ENCODE results near the gene GPC3.

Gene GPC3

GRCh38 chrX:133968109-133968508, 17.3 kb downstream of the GPC3 start:
- no peak for DNase-seq (ENCODE audit: low read depth in 2 of 2)

- DNase-seq (ENCODE audit: low read depth in 2 of 2), result no peak
Measured at GRCh38 chrX:133966199-133966598, 19.2 kb downstream of the GPC3 start.

GRCh38 chrX:133965321-133965720, 20.1 kb downstream of the GPC3 start:
- no peak for DNase-seq (ENCODE audit: low read depth in 2 of 2)

- DNase-seq (ENCODE audit: low read depth in 2 of 2), result no peak
Measured at GRCh38 chrX:133961046-133961445, 24.3 kb downstream of the GPC3 start.

GRCh38 chrX:133959972-133960371, 25.4 kb downstream of the GPC3 start:
- no peak for DNase-seq (ENCODE audit: low read depth in 2 of 2)

- no peak for DNase-seq (ENCODE audit: low read depth in 2 of 2)
Measured at GRCh38 chrX:133958997-133959688, 26.3 kb downstream of the GPC3 start.

- DNase-seq (ENCODE audit: low read depth in 2 of 2), result no peak
Measured at GRCh38 chrX:133956570-133957340, 28.6 kb downstream of the GPC3 start.

- no peak for DNase-seq (ENCODE audit: low read depth in 2 of 2)
Measured at GRCh38 chrX:133953785-133954355, 31.5 kb downstream of the GPC3 start.

- no peak for DNase-seq (ENCODE audit: low read depth in 2 of 2)
Measured at GRCh38 chrX:133953078-133953477, 32.3 kb downstream of the GPC3 start.

GRCh38 chrX:133951098-133951497, 34.3 kb downstream of the GPC3 start:
- no peak for DNase-seq (ENCODE audit: low read depth in 2 of 2)

- no peak for DNase-seq (ENCODE audit: low read depth in 2 of 2)
Measured at GRCh38 chrX:133950214-133950613, 35.2 kb downstream of the GPC3 start.

GRCh38 chrX:133948895-133949294, 36.5 kb downstream of the GPC3 start:
- no peak for DNase-seq (ENCODE audit: low read depth in 2 of 2)

GRCh38 chrX:133947996-133948395, 37.4 kb downstream of the GPC3 start:
- no peak for DNase-seq (ENCODE audit: low read depth in 2 of 2)

GRCh38 chrX:133947022-133947421, 38.4 kb downstream of the GPC3 start:
- no peak for DNase-seq (ENCODE audit: low read depth in 2 of 2)

- no peak for DNase-seq (ENCODE audit: low read depth in 2 of 2)
Measured at GRCh38 chrX:133943507-133943906, 41.9 kb downstream of the GPC3 start.

- no peak for DNase-seq (ENCODE audit: low read depth in 2 of 2)
Measured at GRCh38 chrX:133939655-133940302, 45.6 kb downstream of the GPC3 start.

GRCh38 chrX:133938530-133938929, 46.9 kb downstream of the GPC3 start:
- no peak for DNase-seq (ENCODE audit: low read depth in 2 of 2)

GRCh38 chrX:133937022-133937421, 48.4 kb downstream of the GPC3 start:
- no peak for DNase-seq (ENCODE audit: low read depth in 2 of 2)

- no peak for DNase-seq (ENCODE audit: low read depth in 2 of 2)
Measured at GRCh38 chrX:133935076-133935475, 50.3 kb downstream of the GPC3 start.

- no peak for DNase-seq (ENCODE audit: low read depth in 2 of 2)
Measured at GRCh38 chrX:133933316-133933715, 52.1 kb downstream of the GPC3 start.

GRCh38 chrX:133929836-133930464, 55.4 kb downstream of the GPC3 start:
- DNase-seq (ENCODE audit: low read depth in 2 of 2), result no peak

GRCh38 chrX:133928365-133928764, 57.0 kb downstream of the GPC3 start:
- no peak for DNase-seq (ENCODE audit: low read depth in 2 of 2)
